SK-N-MC (cell line): ENCODE measurements around the gene CDK2AP2.
A peak's percentile ranks its signal among the peaks of the same experiment; 100 is the strongest.
"Not testable (repeated sequence)": the region's sequence is repeated elsewhere in the genome, so short reads cannot be mapped to it uniquely, and the experiment has no call there.

Experiments
- DNase-seq: peaks from one replicate; pipeline ENCODE4 v3.0.0-alpha.2; 2011; ENCODE audit warnings: low read depth, low spot score
- H3K27ac ChIP-seq: fragments of 200-600 bp; sonication (generic); 2 replicates; pipeline ENCODE4 v1.5.1; 2016; ENCODE audit warnings: mixed run types
- H3K36me3 ChIP-seq: fragments of 200-600 bp; sonication (generic); 2 replicates; pipeline ENCODE4 v1.6.1; 2017; ENCODE audit warnings: antibody characterized with exemption, low read length, mixed read lengths; ENCODE audit not compliant: insufficient read depth
- H3K4me3 ChIP-seq: fragments of 200-600 bp; sonication (generic); 2 replicates; pipeline ENCODE4 v1.5.1; 2016
- H3K9ac ChIP-seq: fragments of 200-600 bp; sonication (generic); 2 replicates; pipeline ENCODE4 v1.8.0; 2017; ENCODE audit warnings: mixed run types, mixed read lengths; ENCODE audit not compliant: insufficient read length
- H3K9me3 ChIP-seq: fragments of 200-600 bp; sonication (generic); 2 replicates; pipeline ENCODE4 v1.6.1; 2017; ENCODE audit warnings: low read depth, mild to moderate bottlenecking, antibody characterized with exemption, low read length, moderate library complexity, mixed read lengths
- EZH2 ChIP-seq: fragments of 200-600 bp; sonication (generic); IDR thresholded peaks from one replicate; pipeline ENCODE4 v1.6.1; 2017; ENCODE audit warnings: antibody characterized with exemption
- FOXP2 ChIP-seq: optimal IDR thresholded peaks from 2 replicates; pipeline ENCODE3; 2011; ENCODE audit warnings: mild to moderate bottlenecking, moderate library complexity; ENCODE audit not compliant: insufficient read depth; ENCODE audit errors: extremely low read length, control extremely low read depth
- POLR2AphosphoS5 ChIP-seq: IDR thresholded peaks from 2 replicates; pipeline ENCODE4 v1.6.1; 2012; ENCODE audit warnings: mild to moderate bottlenecking, low read depth, low read length, borderline replicate concordance

CDK2AP2 gene

GRCh38 chr11:67490727-67491065 lies 17.3 kb downstream of the CDK2AP2 start:
- H3K36me3 ChIP-seq, result peaks cover 9% of the 10 kb centered on the region; the same call in 1 of the 2 replicates
- H3K9ac ChIP-seq, result no peak overlapping the region
- TF ChIP-seq EZH2, result no peak
- no peak for TF ChIP-seq POLR2AphosphoS5
- TF ChIP-seq FOXP2, result no peak
- H3K4me3 ChIP-seq, result no peak overlapping the region
- no peaks in the 10 kb centered on the region for H3K9me3 ChIP-seq
- no peak overlapping the region for H3K27ac ChIP-seq
- no peak for DNase-seq

- TF ChIP-seq POLR2AphosphoS5, result no peak
- TF ChIP-seq FOXP2, result no peak
- TF ChIP-seq EZH2, result no peak
- peaks cover 9% of the 10 kb centered on the region; the same call in 1 of the 2 replicates for H3K36me3 ChIP-seq
- H3K9ac ChIP-seq, result no peak overlapping the region
- no peaks in the 10 kb centered on the region for H3K9me3 ChIP-seq
- DNase-seq, result no peak
- H3K27ac ChIP-seq, result no peak overlapping the region
- H3K4me3 ChIP-seq, result no peak overlapping the region
Observed at GRCh38 chr11:67489885-67490726, 17.9 kb downstream of the CDK2AP2 start.

GRCh38 chr11:67489203-67489884 lies 18.6 kb downstream of the CDK2AP2 start:
- Histone ChIP-seq H3K36me3 (peaks cover 9% of the 10 kb centered on the region; the same call in 1 of the 2 replicates), H3K9me3 (no peaks in the 10 kb centered on the region), H3K4me3 (no peak overlapping the region), H3K27ac (no peak overlapping the region), H3K9ac (no peak overlapping the region)
- TF ChIP-seq FOXP2 (no peak), POLR2AphosphoS5 (no peak), EZH2 (no peak)
- no peak for DNase-seq

DNA sequence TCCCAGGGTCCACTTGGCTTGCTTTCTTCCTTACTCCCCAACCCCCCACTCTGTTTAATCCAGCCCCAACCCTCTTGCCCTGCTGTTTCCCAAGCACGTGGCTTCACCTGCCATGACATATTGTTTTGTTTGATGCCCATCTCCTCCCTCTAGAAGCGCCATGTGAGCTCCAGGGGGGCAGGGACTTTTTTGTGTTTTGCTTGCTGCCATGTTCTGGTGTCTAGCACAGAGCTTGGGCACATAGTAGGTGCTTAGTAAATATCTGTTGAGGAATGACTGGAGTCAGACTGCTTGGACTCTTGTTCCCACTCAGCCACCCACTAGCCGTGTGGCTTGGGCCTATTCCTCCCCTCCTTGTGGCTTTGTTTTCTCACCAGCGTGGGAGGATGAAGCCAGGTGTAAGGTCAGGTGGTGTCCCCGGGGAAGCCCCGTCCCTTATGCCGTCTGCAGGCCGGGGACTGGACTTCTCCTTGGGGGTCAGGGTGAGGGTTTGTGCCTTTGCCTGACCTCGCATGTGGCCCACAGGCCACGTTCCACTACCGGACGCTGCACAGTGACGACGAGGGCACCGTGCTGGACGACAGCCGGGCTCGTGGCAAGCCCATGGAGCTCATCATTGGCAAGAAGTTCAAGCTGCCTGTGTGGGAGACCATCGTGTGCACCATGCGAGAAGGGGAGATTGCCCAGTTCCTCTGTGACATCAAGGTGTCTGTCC lies 21.3 kb downstream of the CDK2AP2 start:
- Histone ChIP-seq H3K36me3 (peaks cover 9% of the 10 kb centered on the region; the same call in 1 of the 2 replicates), H3K9ac (no peak overlapping the region), H3K4me3 (no peak overlapping the region), H3K9me3 (no peaks in the 10 kb centered on the region), H3K27ac (no peak overlapping the region)
- TF ChIP-seq EZH2 (no peak), FOXP2 (no peak), POLR2AphosphoS5 (no peak)
- no peak for DNase-seq

DNA sequence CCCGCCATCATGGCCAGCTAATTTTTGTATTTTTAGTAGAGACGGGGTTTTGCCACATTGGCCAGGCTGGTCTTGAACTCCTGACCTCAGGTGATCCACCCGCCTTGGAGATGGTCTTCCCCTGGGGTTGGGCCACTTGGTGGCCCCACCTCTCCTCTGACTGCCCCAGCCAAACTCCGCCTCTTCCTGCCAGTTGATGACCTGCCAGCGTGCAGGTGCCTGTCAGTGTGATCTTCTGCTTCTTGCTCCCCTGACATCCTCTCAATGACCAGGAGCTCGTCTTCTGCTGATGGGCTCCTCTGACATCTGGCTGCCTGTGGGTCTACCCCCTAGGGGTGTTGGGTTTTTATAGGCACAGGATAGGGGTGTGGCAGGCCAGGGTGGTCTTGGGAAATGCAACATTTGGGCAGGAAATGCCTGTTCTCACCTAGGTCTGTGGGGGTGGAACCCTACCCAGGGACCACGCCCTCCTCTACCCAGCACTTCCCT lies 22.0 kb downstream of the CDK2AP2 start:
- DNase-seq, H3K4me3 ChIP-seq, H3K36me3 ChIP-seq, H3K9me3 ChIP-seq, H3K27ac ChIP-seq, H3K9ac ChIP-seq: not testable (repeated sequence)

- no peak overlapping the region for H3K27ac ChIP-seq
- no peak for DNase-seq
- TF ChIP-seq EZH2 (no peak), FOXP2 (no peak), POLR2AphosphoS5 (no peak)
- H3K36me3 ChIP-seq, result peaks cover 3% of the 10 kb centered on the region; the same call in 1 of the 2 replicates
- H3K9me3 ChIP-seq, result no peaks in the 10 kb centered on the region
- H3K9ac ChIP-seq, result no peak overlapping the region
- H3K4me3 ChIP-seq, result no peak overlapping the region
Observed at GRCh38 chr11:67484847-67485311, 23.1 kb downstream of the CDK2AP2 start.

- TF ChIP-seq POLR2AphosphoS5, result no peak
- TF ChIP-seq FOXP2, result no peak
- Histone ChIP-seq H3K4me3 (peak overlapping the region; percentile 89), H3K27ac (peak overlapping the region; percentile 15; the same call in 1 of the 2 replicates), H3K36me3 (peaks cover 3% of the 10 kb centered on the region; the same call in 1 of the 2 replicates), H3K9ac (peak overlapping the region; percentile 73), H3K9me3 (no peaks in the 10 kb centered on the region)
- DNase-seq, result no peak
Observed at GRCh38 chr11:67483831-67484665, 23.9 kb downstream of the CDK2AP2 start.
